Tibial nerve (tissue), 4 donors: Measurements from ENCODE around the gene PFKFB3. TPM values are rescaled to one million over a fixed set of nuclear protein-coding genes. Genes with fewer than 3 reads are reported as not detected.

ENCODE experiments used
- DNase-seq, 2 donors: peaks; one replicate each; pipeline ENCODE4 v3.0.0-alpha.2; 2019; ENCODE audit warnings: low spot score in 2 of 2
- H3K27ac ChIP-seq, 4 donors: fragments of 200-600 bp; sonication (generic) in 3 of 4; one replicate each; pipeline ENCODE4 v1.5.1; 2017 to 2019; ENCODE audit warnings: mild to moderate bottlenecking in 1 of 4
- H3K27me3 ChIP-seq, 2 donors: fragments of 200-600 bp; sonication (generic) in 1 of 2; one replicate each; pipeline versions ENCODE4 v1.5.1 to v1.6.0; 2017 to 2019
- H3K36me3 ChIP-seq, 3 donors: fragments of 200-600 bp; sonication (generic); one replicate each; pipeline ENCODE4 v1.5.1; 2018 to 2019
- H3K4me1 ChIP-seq, 4 donors: fragments of 200-600 bp; sonication (generic) in 3 of 4; one replicate each; pipeline ENCODE4 v1.5.1; 2017 to 2019
- H3K4me3 ChIP-seq, 4 donors: fragments of 200-600 bp; sonication (generic) in 3 of 4; one replicate each; pipeline ENCODE4 v1.5.1; 2017 to 2019; ENCODE audit warnings: mild to moderate bottlenecking in 1 of 4, moderate library complexity in 1 of 4
- H3K9me3 ChIP-seq, 4 donors: fragments of 200-600 bp; sonication (generic) in 3 of 4; one replicate each; pipeline ENCODE4 v1.5.1; 2017 to 2019
- CTCF ChIP-seq, 5 experiments: fragments of 200-600 bp in 3 of 5; fragments of 450-650 bp in 2 of 5; sonication (generic) in 3 of 5; IDR thresholded peaks; one replicate each; pipeline ENCODE4 v1.5.1; 2016 to 2019; ENCODE audit warnings: antibody characterized with exemption in 5 of 5, mild to moderate bottlenecking in 3 of 5, moderate library complexity in 2 of 5
- EP300 ChIP-seq, 2 donors: sonication (generic); formaldehyde crosslinking; IDR thresholded peaks; one replicate each; pipeline ENCODE4 v1.6.1; 2017; ENCODE audit warnings: antibody characterized with exemption in 2 of 2, mild to moderate bottlenecking in 1 of 2
- POLR2A ChIP-seq, 2 donors: fragments of 450-650 bp; IDR thresholded peaks; one replicate each; pipeline ENCODE4 v1.6.1; 2017; ENCODE audit warnings: antibody characterized with exemption in 2 of 2, mild to moderate bottlenecking in 2 of 2, moderate library complexity in 2 of 2
- WGBS, 2 donors: methylation state at CpG; one replicate each; pipeline ENCODE4 v1.1.5; 2018; 5-methylcytosine and 5-hydroxymethylcytosine counted together
- total RNA-seq, 4 donors: library from RNA; depleted of rRNA; stranded (reverse); fragments of >200 nt; gene quantifications; one replicate each; pipeline ENCODE4 v1.1.0, GENCODE V29; 2016

The PFKFB3 gene
- total RNA-seq, 4 donors from 2014 or later = 72.0 to 183 (median 98.7) TPM

DNA sequence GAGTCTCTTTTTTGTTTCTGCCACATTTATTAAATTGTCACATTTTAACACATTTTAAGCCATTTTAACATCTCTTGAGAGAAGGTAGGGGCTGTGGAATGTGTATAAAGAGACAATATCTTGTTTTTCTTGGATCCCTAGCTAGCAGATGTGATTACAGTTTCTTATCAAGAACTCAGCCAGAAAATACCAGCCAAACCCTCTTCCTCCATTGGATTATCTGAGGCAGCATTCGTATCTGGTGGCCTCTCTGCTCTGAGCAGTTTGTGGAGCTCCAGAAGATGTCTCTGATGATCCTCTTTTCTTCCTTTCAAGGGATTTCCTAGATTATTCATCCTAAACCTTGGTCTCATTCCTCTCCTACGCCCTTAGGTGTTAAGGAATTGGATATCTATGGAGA, 35.3 kb upstream of the PFKFB3 start:
- Histone ChIP-seq H3K4me1 (peaks cover 0 to 86% (median 25%) of the 10 kb centered on the region in 4 donors), H3K27ac (peak overlapping the region in 2 of 4 donors; percentile 11 to 26), H3K36me3 (peaks cover 0 to 16% (median 0%) of the 10 kb centered on the region in 3 donors), H3K27me3 (no peaks in the 10 kb centered on the region), H3K9me3 (no peaks in the 10 kb centered on the region), H3K4me3 (no peak overlapping the region)
- WGBS, 2 donors = 75 to 81% methylated on average over 2 of the region's 2 CpGs
- TF ChIP-seq CTCF (IDR thresholded peaks at IDR 0.05) = no peak
- no peak for DNase-seq

GRCh38 chr10:6168084-6168483, 34.6 kb upstream of the PFKFB3 start:
- no peak for TF ChIP-seq EP300 (IDR thresholded peaks at IDR 0.05)
- TF ChIP-seq POLR2A (IDR thresholded peaks at IDR 0.05) = no peak
- TF ChIP-seq CTCF (IDR thresholded peaks at IDR 0.05) = no peak
- Histone ChIP-seq H3K27ac (peak overlapping the region in 2 of 4 donors; percentile 11 to 26), H3K36me3 (peaks cover 0 to 16% (median 0%) of the 10 kb centered on the region in 3 donors), H3K9me3 (no peaks in the 10 kb centered on the region), H3K4me1 (peaks cover 0 to 82% (median 22%) of the 10 kb centered on the region in 4 donors), H3K4me3 (no peak overlapping the region), H3K27me3 (no peaks in the 10 kb centered on the region)
- no peak for DNase-seq
- 61 to 70% methylated on average over 3 of the region's 3 CpGs for WGBS, 2 donors

DNA sequence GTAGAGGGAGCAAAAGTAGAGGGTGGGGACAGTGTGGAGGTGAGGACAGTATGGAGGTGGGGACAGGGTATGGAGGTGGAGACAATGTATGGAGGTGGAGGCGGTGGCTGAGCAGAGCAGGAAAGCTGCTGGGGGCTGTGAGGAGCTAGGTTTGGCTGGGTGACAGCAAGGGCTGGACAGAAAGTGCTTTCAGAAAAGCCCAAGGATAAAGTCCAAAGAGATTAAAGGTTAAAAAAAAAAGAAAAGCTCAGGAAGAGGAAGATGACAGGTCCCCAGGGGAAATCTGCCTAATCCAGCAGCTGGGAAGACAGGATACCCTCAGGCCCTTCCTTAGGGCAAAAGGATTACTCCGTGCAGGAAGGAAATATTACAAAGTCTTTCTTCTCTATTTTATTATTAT, 32.1 kb upstream of the PFKFB3 start:
- Histone ChIP-seq H3K4me1 (peaks cover 0 to 84% (median 17%) of the 10 kb centered on the region in 4 donors), H3K4me3 (no peak overlapping the region), H3K36me3 (peaks cover 0 to 16% (median 0%) of the 10 kb centered on the region in 3 donors), H3K27ac (peak overlapping the region in 1 of 4 donors; percentile 37), H3K27me3 (no peaks in the 10 kb centered on the region), H3K9me3 (no peaks in the 10 kb centered on the region)
- no peak for TF ChIP-seq CTCF (IDR thresholded peaks at IDR 0.05)
- no peak for TF ChIP-seq EP300 (IDR thresholded peaks at IDR 0.05)
- TF ChIP-seq POLR2A (IDR thresholded peaks at IDR 0.05) = no peak
- DNase-seq = no peak
- 48 to 51% methylated on average over 2 of the region's 2 CpGs for WGBS, 2 donors

DNA sequence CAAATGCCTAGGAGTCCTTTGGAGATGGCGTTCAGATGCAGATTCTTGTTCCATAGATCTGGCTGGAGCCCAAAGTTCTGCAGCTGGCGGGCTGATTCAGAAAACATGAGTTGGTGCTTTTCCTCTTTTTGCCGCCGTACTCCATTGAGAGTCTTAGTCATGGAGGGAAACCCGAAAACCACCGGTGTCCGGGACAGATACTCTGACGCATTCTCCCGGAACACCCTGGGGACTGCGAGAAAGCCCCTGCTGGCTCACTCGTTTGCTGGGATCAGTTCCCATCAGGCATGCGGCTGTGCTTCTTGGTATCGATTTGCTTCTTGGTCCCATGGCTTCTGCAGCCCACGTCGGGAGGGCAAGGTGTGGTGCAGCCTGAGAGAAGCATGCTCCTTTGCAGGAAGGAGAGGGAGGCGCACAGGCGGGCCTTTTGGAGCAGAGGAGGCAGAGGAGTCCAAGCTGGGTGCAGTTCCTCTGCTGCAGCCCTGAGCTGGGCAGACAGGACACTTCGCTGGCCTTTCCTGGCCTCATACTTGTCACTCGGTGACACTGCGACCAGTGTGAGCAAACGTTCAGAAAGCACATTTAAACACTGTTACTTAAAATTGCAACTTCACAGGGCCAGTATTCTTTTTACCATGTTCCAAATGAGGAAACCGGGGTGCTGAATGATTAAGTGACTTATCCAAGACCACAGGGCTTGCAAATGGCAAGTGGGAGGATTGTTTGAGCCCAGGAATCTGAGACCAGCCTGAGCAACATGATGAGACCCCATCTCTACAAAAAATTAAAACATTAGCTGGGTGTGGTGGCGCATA, 30.6 kb upstream of the PFKFB3 start:
- no peak overlapping the region for H3K4me3 ChIP-seq
- no peaks in the 10 kb centered on the region for H3K27me3 ChIP-seq
- H3K4me1 ChIP-seq = peaks cover 0 to 78% (median 17%) of the 10 kb centered on the region in 4 donors
- H3K9me3 ChIP-seq = no peaks in the 10 kb centered on the region
- peaks cover 0 to 4% (median 0%) of the 10 kb centered on the region in 3 donors for H3K36me3 ChIP-seq
- WGBS, 2 donors = 52 to 69% methylated on average over 22 to 23 of the region's 23 CpGs
- peak overlapping the region in 2 of 4 donors; percentile 60 to 70 for H3K27ac ChIP-seq
- TF ChIP-seq CTCF (IDR thresholded peaks at IDR 0.05) (no peak), POLR2A (IDR thresholded peaks at IDR 0.05) (peak in 1 of 2 donors; percentile 21), EP300 (IDR thresholded peaks at IDR 0.05) (peak; percentile 60 to 79)
- peak in 1 of 2 donors; percentile 63 for DNase-seq

DNA sequence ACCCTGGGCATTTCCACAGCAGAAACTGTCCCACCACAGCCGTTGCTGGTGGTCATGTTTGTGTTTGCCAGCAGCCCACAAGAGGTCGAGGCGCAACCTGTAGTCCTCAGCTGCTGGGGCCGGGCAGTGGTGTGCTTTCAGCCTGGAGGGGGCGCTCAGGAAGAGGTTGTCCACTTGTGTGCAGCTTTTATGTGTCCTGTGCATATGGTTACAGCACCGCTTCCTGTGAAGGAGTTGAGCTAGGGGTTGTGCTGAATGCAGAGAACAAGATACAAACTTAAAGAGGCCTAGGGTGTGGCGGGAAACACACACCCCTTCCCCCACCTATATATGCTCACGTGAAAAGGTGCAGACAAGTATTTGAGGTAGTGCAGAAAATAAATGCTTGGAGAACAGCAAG, 29.5 kb upstream of the PFKFB3 start:
- H3K27ac ChIP-seq = peak overlapping the region in 1 of 4 donors; percentile 70
- no peaks in the 10 kb centered on the region for H3K27me3 ChIP-seq
- no peaks in the 10 kb centered on the region for H3K36me3 ChIP-seq
- 60 to 71% methylated on average over 8 of the region's 8 CpGs for WGBS, 2 donors
- H3K4me3 ChIP-seq = no peak overlapping the region
- TF ChIP-seq EP300 (IDR thresholded peaks at IDR 0.05) (no peak), CTCF (IDR thresholded peaks at IDR 0.05) (no peak), POLR2A (IDR thresholded peaks at IDR 0.05) (no peak)
- H3K4me1 ChIP-seq = peaks cover 0 to 73% (median 17%) of the 10 kb centered on the region in 4 donors
- H3K9me3 ChIP-seq = no peaks in the 10 kb centered on the region
- no peak for DNase-seq
